ENCODE data around the gene CSMD2. TPM values are rescaled to one million over a fixed set of nuclear protein-coding genes. Genes with fewer than 3 reads are reported as not detected.

The CSMD2 gene
- total RNA-seq, 2 experiments from 2014 or later = not detected

- Histone ChIP-seq H3K79me2 (ENCODE audit: insufficient read depth, low read depth, low read length) (no peaks in the 10 kb centered on the region), H3K9me3 (ENCODE audit: low read length) (no peaks in the 10 kb centered on the region), H4K20me1 (ENCODE audit: insufficient read depth, low read length) (no peaks in the 10 kb centered on the region), H3K36me3 (ENCODE audit: insufficient read depth, low read length) (no peaks in the 10 kb centered on the region), H3K4me2 (ENCODE audit: low read length) (no peak overlapping the region), H3K9me2 (ENCODE audit: insufficient read depth, low read length) (no peaks in the 10 kb centered on the region), H3K27ac (ENCODE audit: low read depth, low read length, poor library complexity, severe bottlenecking) (no peak overlapping the region), H3K4me1 (ENCODE audit: insufficient read depth, low read length, poor library complexity, severe bottlenecking) (no peaks in the 10 kb centered on the region), H3K4me3 (ENCODE audit: low read depth, low read length, poor library complexity, severe bottlenecking) (no peak overlapping the region), H2AFZ (ENCODE audit: low read length) (no peak overlapping the region)
- ChIA-PET CTCF (ENCODE audit: unreplicated experiment) (no interaction called here), POLR2A (no interaction called here)
- TF ChIP-seq EZH2phosphoT487 (IDR thresholded peaks at IDR 0.05; ENCODE audit: borderline replicate concordance, low read depth, low read length) (no peak), CTCF (conservative IDR thresholded peaks at IDR 0.05; ENCODE audit: low read length) (no peak)
- no peak for DNase-seq (ENCODE audit: low spot score)
- BruUV-seq (replicated peaks) = no TSS peak
- intact Hi-C loops (cut with micrococcal nuclease; ENCODE audit: unreplicated experiment) = no loop called here
Measured at GRCh38 chr1:33576821-33577599, 588.0 kb downstream of the CSMD2 start.

- BruUV-seq (replicated peaks) = no TSS peak
Measured at GRCh38 chr1:33575324-33575879, 589.6 kb downstream of the CSMD2 start.

More at GRCh38 chr1:33575324-33575879, 589.6 kb downstream of the CSMD2 start:
- no peak for TF ChIP-seq EZH2phosphoT487 (IDR thresholded peaks at IDR 0.05; ENCODE audit: borderline replicate concordance, low read depth, low read length)
- no peak for TF ChIP-seq CTCF (conservative IDR thresholded peaks at IDR 0.05; ENCODE audit: low read length)
- Histone ChIP-seq H3K9me2 (ENCODE audit: insufficient read depth, low read length) (no peaks in the 10 kb centered on the region), H3K9me3 (ENCODE audit: low read length) (no peaks in the 10 kb centered on the region), H3K4me3 (ENCODE audit: low read depth, low read length, poor library complexity, severe bottlenecking) (no peak overlapping the region), H3K4me1 (ENCODE audit: insufficient read depth, low read length, poor library complexity, severe bottlenecking) (no peaks in the 10 kb centered on the region), H4K20me1 (ENCODE audit: insufficient read depth, low read length) (no peaks in the 10 kb centered on the region), H3K27ac (ENCODE audit: low read depth, low read length, poor library complexity, severe bottlenecking) (no peak overlapping the region), H3K36me3 (ENCODE audit: insufficient read depth, low read length) (no peaks in the 10 kb centered on the region), H3K79me2 (ENCODE audit: insufficient read depth, low read depth, low read length) (no peaks in the 10 kb centered on the region), H3K4me2 (ENCODE audit: low read length) (no peak overlapping the region), H2AFZ (ENCODE audit: low read length) (no peak overlapping the region)
- POLR2A ChIA-PET = no interaction called here
- CTCF ChIA-PET (ENCODE audit: unreplicated experiment) = no interaction called here
- no peak for DNase-seq (ENCODE audit: low spot score)
- intact Hi-C loops (cut with micrococcal nuclease; ENCODE audit: unreplicated experiment) = no loop called here
